Activated CD4-positive, alpha-beta T cell treated with anti-CD3 and anti-CD28 coated beads for 36 hours (primary cell): ENCODE measurements around the gene CD180. TPM values are rescaled to one million over a fixed set of nuclear protein-coding genes. Genes with fewer than 3 reads are reported as not detected.

Experiments
- ATAC-seq: fragments of 200-7000 bp; cut with Tn5 transposase; one replicate; pipeline ENCODE4 v1.10.0; 2021; ENCODE audit warnings: mild to moderate bottlenecking, moderate library complexity
- CTCF ChIA-PET: fragments of 350-600 bp; sonication (Branson Sonifier 250); formaldehyde crosslinking; loops from one replicate; lab custom pipeline; 2021; ENCODE audit warnings: antibody characterized with exemption; lab: Charles Lee
- POLR2A ChIA-PET: fragments of 350-600 bp; sonication (Branson Sonifier 250); formaldehyde crosslinking; loops from one replicate; lab custom pipeline; 2021; ENCODE audit warnings: antibody characterized with exemption, inconsistent platforms; lab: Charles Lee
- DNase-seq: peaks from one replicate; pipeline ENCODE4 v3.0.0-alpha.2; 2020
- H3K27ac Mint-ChIP-seq: one replicate; pipeline ENCODE4 v1.8.0; 2021; ENCODE audit warnings: mixed read lengths
- H3K27me3 Mint-ChIP-seq: one replicate; pipeline ENCODE4 v1.8.0; 2021; ENCODE audit warnings: mixed read lengths
- H3K36me3 Mint-ChIP-seq: one replicate; pipeline ENCODE4 v1.8.0; 2021; ENCODE audit warnings: low read depth, mixed read lengths
- H3K4me1 Mint-ChIP-seq: one replicate; pipeline ENCODE4 v1.8.0; 2021; ENCODE audit warnings: mixed read lengths
- H3K4me3 Mint-ChIP-seq: one replicate; pipeline ENCODE4 v1.8.0; 2021; ENCODE audit warnings: mild to moderate bottlenecking, moderate library complexity, mixed read lengths
- H3K9me3 Mint-ChIP-seq: one replicate; pipeline ENCODE4 v1.8.0; 2021; ENCODE audit warnings: low read depth, mixed read lengths
- intact Hi-C, 2 experiments: fragments of 100-400 bp; cut with DNase I in 1 of 2; cut with micrococcal nuclease in 1 of 2; formaldehyde crosslinking; loops; one replicate each; pipeline versions ENCODE4 v1.14.2 to v1.15.1; 2022 to 2024; cut with DNase I, micrococcal nuclease
- total RNA-seq, 2 experiments: library from RNA; stranded (reverse); gene quantifications; one replicate each; pipeline ENCODE4 v1.2.3, GENCODE V29; 2021

Gene CD180
- total RNA-seq, 2 experiments from 2014 or later, result 0.12 TPM; not detected in 1

- Mint-ChIP-seq H3K9me3 (no peaks in the 10 kb centered on the region), H3K36me3 (no peaks in the 10 kb centered on the region), H3K4me3 (no peak overlapping the region), H3K27ac (no peak overlapping the region), H3K4me1 (peaks cover 4% of the 10 kb centered on the region), H3K27me3 (peaks cover 4% of the 10 kb centered on the region)
- ATAC-seq (no peak), DNase-seq (no peak)
- CTCF ChIA-PET, result interaction anchor here (0.6 kb wide), 1 partner anchor 68 kb away, joined by 3 read pairs; no protein-coding TSS in a partner anchor
- POLR2A ChIA-PET, result no interaction called here
- intact Hi-C loops, result no loop called here
Measured at GRCh38 chr5:67235399-67236110, 39.0 kb upstream of the CD180 start.

- ATAC-seq, result no peak
- POLR2A ChIA-PET, result no interaction called here
- no peaks in the 10 kb centered on the region for H3K9me3 Mint-ChIP-seq
- H3K4me3 Mint-ChIP-seq, result no peak overlapping the region
- DNase-seq, result no peak
- H3K4me1 Mint-ChIP-seq, result peaks cover 4% of the 10 kb centered on the region
- intact Hi-C loops, result no loop called here
- no peak overlapping the region for H3K27ac Mint-ChIP-seq
- CTCF ChIA-PET, result interaction anchor here (0.6 kb wide), 1 partner anchor 67 kb away, joined by 3 read pairs; no protein-coding TSS in a partner anchor
- H3K27me3 Mint-ChIP-seq, result peaks cover 4% of the 10 kb centered on the region
- H3K36me3 Mint-ChIP-seq, result no peaks in the 10 kb centered on the region
Measured at GRCh38 chr5:67234671-67235176, 38.1 kb upstream of the CD180 start.

GRCh38 chr5:67233075-67233474, 36.5 kb upstream of the CD180 start:
- Mint-ChIP-seq H3K36me3 (no peaks in the 10 kb centered on the region), H3K27ac (no peak overlapping the region), H3K4me1 (peaks cover 4% of the 10 kb centered on the region), H3K27me3 (peaks cover 4% of the 10 kb centered on the region), H3K4me3 (no peak overlapping the region), H3K9me3 (no peaks in the 10 kb centered on the region)
- DNase-seq (no peak), ATAC-seq (no peak)
- CTCF ChIA-PET, result no interaction called here
- POLR2A ChIA-PET, result no interaction called here
- intact Hi-C loops, result no loop called here

GRCh38 chr5:67223211-67223610, 26.6 kb upstream of the CD180 start:
- ChIA-PET POLR2A (no interaction called here), CTCF (interaction anchor here (0.8 to 2.2 kb wide), 4 partner anchors 14 to 1064 kb away, joined by 3 to 9 read pairs (median 4); no protein-coding TSS in a partner anchor)
- intact Hi-C loops, result no loop called here
- no peaks in the 10 kb centered on the region for H3K27me3 Mint-ChIP-seq
- H3K36me3 Mint-ChIP-seq, result no peaks in the 10 kb centered on the region
- ATAC-seq (no peak), DNase-seq (no peak)
- H3K27ac Mint-ChIP-seq, result peak overlapping the region; percentile 6
- H3K9me3 Mint-ChIP-seq, result no peaks in the 10 kb centered on the region
- H3K4me1 Mint-ChIP-seq, result peaks cover 37% of the 10 kb centered on the region
- no peak overlapping the region for H3K4me3 Mint-ChIP-seq

- POLR2A ChIA-PET, result no interaction called here
- no peaks in the 10 kb centered on the region for H3K36me3 Mint-ChIP-seq
- no peaks in the 10 kb centered on the region for H3K27me3 Mint-ChIP-seq
- H3K27ac Mint-ChIP-seq, result peak overlapping the region; percentile 78
- no peaks in the 10 kb centered on the region for H3K9me3 Mint-ChIP-seq
- H3K4me1 Mint-ChIP-seq, result peaks cover 44% of the 10 kb centered on the region
- DNase-seq (no peak), ATAC-seq (peak; percentile 65)
- CTCF ChIA-PET, result interaction anchor here (0.6 to 2.2 kb wide), 9 partner anchors 13 to 1064 kb away, joined by 3 to 9 read pairs (median 4); no protein-coding TSS in a partner anchor
- H3K4me3 Mint-ChIP-seq, result no peak overlapping the region
- intact Hi-C loops, result no loop called here
Measured at GRCh38 chr5:67222243-67223025, 25.8 kb upstream of the CD180 start.

GRCh38 chr5:67221487-67222242, 25.1 kb upstream of the CD180 start:
- peaks cover 52% of the 10 kb centered on the region for H3K4me1 Mint-ChIP-seq
- peak; percentile 64 for DNase-seq
- no peaks in the 10 kb centered on the region for H3K9me3 Mint-ChIP-seq
- H3K36me3 Mint-ChIP-seq, result no peaks in the 10 kb centered on the region
- peak overlapping the region; percentile 14 for H3K4me3 Mint-ChIP-seq
- peak; percentile 84 for ATAC-seq
- peak overlapping the region; percentile 78 for H3K27ac Mint-ChIP-seq
- CTCF ChIA-PET, result interaction anchor here (0.6 to 2.2 kb wide), 7 partner anchors 13 to 646 kb away, joined by 3 to 9 read pairs (median 3); no protein-coding TSS in a partner anchor
- intact Hi-C loops, result no loop called here
- POLR2A ChIA-PET, result no interaction called here
- H3K27me3 Mint-ChIP-seq, result no peaks in the 10 kb centered on the region

GRCh38 chr5:67216564-67216963, 20.0 kb upstream of the CD180 start:
- H3K4me1 Mint-ChIP-seq, result peaks cover 56% of the 10 kb centered on the region
- H3K9me3 Mint-ChIP-seq, result no peaks in the 10 kb centered on the region
- DNase-seq (no peak), ATAC-seq (no peak)
- H3K4me3 Mint-ChIP-seq, result peak overlapping the region; percentile 56
- ChIA-PET CTCF (interaction anchor here (3.4 kb wide), 1 partner anchor 9 kb away, joined by 12 read pairs; no protein-coding TSS in a partner anchor), POLR2A (no interaction called here)
- intact Hi-C loops, result no loop called here
- H3K36me3 Mint-ChIP-seq, result no peaks in the 10 kb centered on the region
- peak overlapping the region; percentile 86 for H3K27ac Mint-ChIP-seq
- H3K27me3 Mint-ChIP-seq, result no peaks in the 10 kb centered on the region

- H3K27me3 Mint-ChIP-seq, result no peaks in the 10 kb centered on the region
- H3K9me3 Mint-ChIP-seq, result no peaks in the 10 kb centered on the region
- CTCF ChIA-PET, result interaction anchor here (0.9 to 3.4 kb wide), 6 partner anchors 8 to 218 kb away, joined by 3 to 12 read pairs (median 4); no protein-coding TSS in a partner anchor
- H3K36me3 Mint-ChIP-seq, result no peaks in the 10 kb centered on the region
- DNase-seq (peak; percentile 81), ATAC-seq (peak; percentile 97)
- H3K4me3 Mint-ChIP-seq, result peak overlapping the region; percentile 56
- POLR2A ChIA-PET, result no interaction called here
- H3K4me1 Mint-ChIP-seq, result peaks cover 51% of the 10 kb centered on the region
- intact Hi-C loops, result no loop called here
- peak overlapping the region; percentile 86 for H3K27ac Mint-ChIP-seq
Measured at GRCh38 chr5:67215519-67216471, 19.2 kb upstream of the CD180 start.

- Mint-ChIP-seq H3K9me3 (no peaks in the 10 kb centered on the region), H3K36me3 (no peaks in the 10 kb centered on the region), H3K27me3 (no peaks in the 10 kb centered on the region), H3K4me3 (no peak overlapping the region), H3K4me1 (peaks cover 49% of the 10 kb centered on the region), H3K27ac (peak overlapping the region; percentile 86)
- ChIA-PET POLR2A (no interaction called here), CTCF (interaction anchor here (0.6 to 2.8 kb wide), 8 partner anchors 31 to 65 kb away, joined by 3 to 9 read pairs (median 4); no protein-coding TSS in a partner anchor)
- intact Hi-C loops, result no loop called here
- DNase-seq, result no peak
- ATAC-seq, result no peak
Measured at GRCh38 chr5:67214707-67215447, 18.3 kb upstream of the CD180 start.
